Measurements from ENCODE around the gene DHPS.
"Not testable (repeated sequence)": the region's sequence is repeated elsewhere in the genome, so short reads cannot be mapped to it uniquely, and the experiment has no call there.

DHPS gene

GRCh38 chr19:12646551-12646950 is 35.1 kb downstream of the DHPS start:
- no peak for DNase-seq (ENCODE audit: low read depth in 3 of 3)

DNA sequence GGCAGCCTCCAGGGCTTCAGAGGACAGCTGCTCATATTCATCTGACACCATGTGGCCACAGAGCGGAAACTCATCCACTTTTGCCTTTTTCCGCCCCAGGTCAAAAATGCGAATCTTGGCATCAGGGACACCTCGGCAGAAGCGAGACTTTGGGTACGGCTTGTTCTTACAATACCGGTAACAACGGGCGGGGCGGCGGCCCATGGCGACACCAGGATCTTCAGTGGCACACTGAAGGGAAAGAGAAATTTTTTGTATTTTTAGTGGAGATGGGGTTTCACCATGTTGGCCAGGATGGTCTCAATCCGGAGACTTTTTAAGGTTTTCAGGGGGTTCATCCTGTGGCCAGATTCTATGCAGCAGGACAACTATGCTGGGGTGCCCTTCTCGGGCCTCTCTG is 38.0 kb downstream of the DHPS start:
- not testable (repeated sequence) for DNase-seq (ENCODE audit: low read depth in 3 of 3)

DNA sequence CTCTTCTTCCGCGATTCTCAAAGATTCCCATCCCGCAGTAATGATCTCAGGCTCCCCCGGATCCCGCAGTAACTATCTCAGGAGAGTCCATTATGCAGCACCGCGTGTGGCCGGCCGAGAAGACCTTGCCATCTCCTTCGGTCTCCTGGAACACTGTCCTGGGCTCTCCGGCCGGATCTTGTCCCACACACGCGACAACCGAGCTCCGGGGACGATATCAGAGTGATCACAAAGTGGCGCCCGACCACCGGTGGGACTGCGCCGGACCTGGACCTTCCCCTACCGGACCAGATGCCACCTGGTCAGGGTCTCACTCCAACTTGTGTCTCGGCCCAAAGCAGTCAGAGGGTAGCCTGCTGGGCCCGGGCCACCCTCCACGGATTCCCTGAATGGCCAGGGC is 39.2 kb downstream of the DHPS start:
- DNase-seq (ENCODE audit: low read depth in 3 of 3), result no peak

DNA sequence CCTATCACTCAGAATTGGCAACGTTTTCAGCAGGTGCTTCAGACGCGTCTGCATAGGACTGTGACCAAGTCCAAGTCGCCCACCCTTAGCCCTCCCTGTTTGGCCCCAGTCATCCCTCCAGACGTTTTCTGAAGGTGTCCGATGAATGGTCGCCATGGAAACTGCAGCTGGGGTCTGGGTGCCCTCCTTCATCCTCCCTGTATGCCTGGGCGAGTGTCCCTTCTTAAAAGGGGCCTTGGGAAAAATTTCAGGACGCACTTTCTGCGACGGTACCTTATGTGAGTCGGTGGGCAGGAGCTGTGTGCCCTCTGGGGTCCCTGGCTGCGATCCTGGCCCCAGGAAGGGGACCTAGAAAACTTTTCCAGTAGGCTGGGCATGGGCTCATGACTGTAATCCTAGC is 40.2 kb downstream of the DHPS start:
- DNase-seq (ENCODE audit: low read depth in 3 of 3), result no peak

DNA sequence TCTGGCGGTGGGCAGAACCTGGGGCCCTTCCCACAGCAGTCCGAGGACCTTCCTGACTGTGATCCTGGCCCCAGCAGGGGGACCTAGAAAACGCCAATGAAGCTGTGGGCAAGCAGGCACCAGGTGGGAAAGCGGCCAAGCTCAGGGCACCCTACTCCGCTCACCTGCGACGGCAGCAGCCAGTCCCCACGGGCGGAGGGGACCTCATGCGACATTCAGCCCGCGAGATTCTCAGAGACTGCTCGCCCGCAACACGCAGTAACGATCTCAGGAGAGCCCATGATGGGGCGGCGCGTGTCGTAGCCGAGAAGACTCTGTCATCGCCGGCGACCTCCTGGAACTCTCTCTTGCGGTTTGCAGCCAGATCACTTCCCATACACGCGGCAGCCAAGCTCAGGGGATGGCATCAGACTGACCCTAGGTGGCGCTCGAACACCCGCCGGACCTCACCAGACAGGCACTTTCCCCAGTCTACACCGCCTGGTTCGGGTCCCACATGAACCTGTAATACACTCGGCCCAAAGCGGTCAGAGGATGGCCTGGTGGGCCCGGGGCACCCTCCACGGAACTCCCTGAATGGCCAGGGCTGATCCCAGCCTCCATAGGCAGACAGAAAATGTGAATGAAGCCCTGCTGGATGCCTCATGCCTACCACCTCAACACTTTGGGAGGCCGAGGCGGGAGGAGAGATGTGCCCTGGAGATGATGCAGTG is 41.6 kb downstream of the DHPS start:
- DNase-seq (ENCODE audit: low read depth in 3 of 3), result peak; percentile 71 to 79 (median 77)

- DNase-seq (ENCODE audit: low read depth in 3 of 3), result no peak
These were observed 43.0 kb downstream of the DHPS start for GRCh38 chr19:12638611-12639182.

GRCh38 chr19:12636631-12637030 is 45.0 kb downstream of the DHPS start:
- no peak for DNase-seq (ENCODE audit: low read depth in 3 of 3)

DNA sequence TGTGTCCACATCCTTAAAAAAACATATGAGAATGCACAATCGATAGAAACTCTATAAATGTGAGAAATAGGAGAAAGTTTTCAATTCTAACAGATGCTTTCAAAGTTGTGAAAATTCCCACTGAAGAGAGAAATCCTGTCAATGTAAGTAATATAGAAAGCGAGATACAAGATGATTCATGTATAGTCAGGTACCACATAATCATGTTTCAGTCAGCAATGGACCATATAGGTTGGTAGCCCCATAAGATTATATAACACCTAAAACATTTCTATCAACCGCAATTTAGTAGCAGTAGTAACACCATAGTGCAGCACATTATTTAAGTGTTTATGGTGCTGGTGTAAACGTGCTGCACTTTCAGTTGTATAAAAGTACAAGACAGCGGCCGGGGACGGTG is 52.5 kb downstream of the DHPS start:
- DNase-seq (ENCODE audit: low read depth in 3 of 3), result no peak

DNA sequence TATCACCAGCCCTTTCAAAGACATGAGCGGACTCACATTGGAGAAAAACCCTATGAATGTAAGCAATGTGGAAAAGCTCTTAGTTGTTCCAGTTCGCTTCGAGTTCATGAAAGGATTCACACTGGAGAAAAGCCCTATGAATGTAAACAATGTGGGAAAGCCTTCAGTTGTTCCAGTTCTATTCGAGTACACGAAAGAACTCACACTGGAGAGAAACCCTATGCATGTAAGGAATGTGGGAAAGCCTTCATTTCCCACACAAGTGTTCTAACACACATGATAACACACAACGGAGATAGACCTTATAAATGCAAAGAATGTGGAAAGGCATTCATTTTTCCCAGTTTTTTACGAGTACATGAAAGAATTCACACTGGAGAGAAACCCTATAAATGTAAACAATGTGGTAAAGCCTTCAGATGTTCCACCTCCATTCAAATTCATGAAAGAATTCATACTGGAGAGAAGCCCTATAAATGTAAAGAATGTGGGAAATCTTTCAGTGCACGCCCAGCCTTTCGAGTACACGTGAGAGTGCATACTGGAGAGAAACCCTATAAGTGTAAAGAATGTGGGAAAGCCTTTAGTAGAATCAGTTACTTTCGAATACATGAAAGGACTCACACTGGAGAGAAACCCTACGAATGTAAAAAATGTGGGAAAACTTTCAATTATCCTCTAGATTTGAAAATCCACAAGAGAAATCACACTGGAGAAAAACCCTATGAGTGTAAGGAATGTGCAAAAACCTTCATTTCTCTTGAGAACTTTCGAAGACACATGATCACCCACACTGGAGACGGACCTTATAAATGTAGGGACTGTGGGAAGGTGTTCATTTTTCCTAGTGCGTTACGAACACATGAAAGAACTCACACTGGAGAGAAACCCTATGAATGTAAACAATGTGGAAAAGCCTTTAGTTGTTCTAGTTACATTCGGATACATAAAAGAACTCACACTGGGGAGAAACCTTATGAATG is 53.3 kb downstream of the DHPS start:
- DNase-seq (ENCODE audit: low read depth in 3 of 3), result no peak

GRCh38 chr19:12626958-12627357 is 54.7 kb downstream of the DHPS start:
- no peak for DNase-seq (ENCODE audit: low read depth in 3 of 3)
